CD14-positive monocyte (primary cell): Measurements from ENCODE around the gene SPTBN5. TPM values are rescaled to one million over a fixed set of nuclear protein-coding genes. Genes with fewer than 3 reads are reported as not detected.

Experiments
- DNase-seq, 3 donors: peaks; one replicate each; pipeline ENCODE4 v3.0.0-alpha.2; 2011 to 2022
- H2AFZ ChIP-seq: 2 replicates; pipeline ENCODE4 v1.6.0; 2012; ENCODE audit warnings: mild to moderate bottlenecking, low read depth, low read length, inconsistent platforms; ENCODE audit not compliant: insufficient read depth, poor library complexity, severe bottlenecking
- H3K27ac ChIP-seq, 2 donors: 1 replicate in 1 of 2; 2 replicates in 1 of 2; pipeline ENCODE4 v1.5.1; 2012 to 2013; ENCODE audit warnings: low read length in 2 of 2, control low read depth in 1 of 2, inconsistent platforms in 1 of 2, low read depth in 1 of 2, mild to moderate bottlenecking in 1 of 2
- H3K27me3 ChIP-seq, 2 donors: one replicate each; pipeline versions ENCODE4 v1.6.0 to v1.6.1; 2011 to 2013; ENCODE audit warnings: low read length in 2 of 2; ENCODE audit not compliant: control insufficient read depth in 2 of 2, insufficient read depth in 2 of 2
- H3K36me3 ChIP-seq, 2 donors: replicated peaks in 1 of 2; 1 replicate in 1 of 2; 2 replicates in 1 of 2; pipeline versions ENCODE4 v1.5.1 to v1.6.1; 2012 to 2013; ENCODE audit warnings: low read length in 2 of 2, control low read depth in 1 of 2, inconsistent platforms in 1 of 2, mild to moderate bottlenecking in 1 of 2; ENCODE audit not compliant: insufficient read depth in 2 of 2, control insufficient read depth in 1 of 2
- H3K4me1 ChIP-seq, 2 donors: 1 replicate in 1 of 2; 2 replicates in 1 of 2; pipeline versions ENCODE4 v1.5.1 to v1.6.1; 2012 to 2013; ENCODE audit warnings: low read length in 2 of 2, control low read depth in 1 of 2, inconsistent platforms in 1 of 2, mild to moderate bottlenecking in 1 of 2, moderate library complexity in 1 of 2; ENCODE audit not compliant: insufficient read depth in 2 of 2, control insufficient read depth in 1 of 2
- H3K4me2 ChIP-seq: replicated peaks from 2 replicates; pipeline ENCODE3; 2012; ENCODE audit warnings: low read length, moderate library complexity, mild to moderate bottlenecking; ENCODE audit not compliant: poor library complexity, severe bottlenecking; ENCODE audit errors: extremely low read depth
- H3K4me3 ChIP-seq, 3 experiments: fragments of 200-600 bp in 1 of 3; sonication (generic) in 1 of 3; replicated peaks in 1 of 3; 1 replicate in 2 of 3; 2 replicates in 1 of 3; pipeline ENCODE4 v1.5.1; 2011 to 2013; ENCODE audit warnings: low read length in 3 of 3, mild to moderate bottlenecking in 3 of 3, control low read depth in 2 of 3, low read depth in 2 of 3, inconsistent platforms in 1 of 3, moderate library complexity in 1 of 3
- H3K79me2 ChIP-seq: 2 replicates; pipeline ENCODE4 v1.6.0; 2012; ENCODE audit warnings: mild to moderate bottlenecking, control low read depth, inconsistent platforms, low read length, moderate library complexity; ENCODE audit not compliant: insufficient read depth
- H3K9ac ChIP-seq: 2 replicates; pipeline ENCODE4 v1.6.0; 2017; ENCODE audit warnings: low read length, mild to moderate bottlenecking; ENCODE audit not compliant: insufficient read depth, poor library complexity, severe bottlenecking
- H3K9me3 ChIP-seq, 2 donors: replicated peaks in 1 of 2; 1 replicate in 1 of 2; 2 replicates in 1 of 2; pipeline versions ENCODE4 v1.5.1 to v1.6.1; 2012 to 2013; ENCODE audit warnings: low read length in 2 of 2, control low read depth in 1 of 2; ENCODE audit not compliant: control insufficient read depth in 1 of 2, insufficient read depth in 1 of 2
- H4K20me1 ChIP-seq: 2 replicates; pipeline ENCODE4 v1.6.0; 2012; ENCODE audit warnings: mild to moderate bottlenecking, low read length, control low read depth, moderate library complexity; ENCODE audit not compliant: insufficient read depth
- H3K27ac Mint-ChIP-seq, 7 donors: one replicate each; pipeline ENCODE4 v1.8.0; 2020; ENCODE audit warnings: mild to moderate bottlenecking in 7 of 7, mixed read lengths in 7 of 7, moderate library complexity in 6 of 7, inconsistent platforms in 2 of 7
- H3K27me3 Mint-ChIP-seq, 3 donors: one replicate each; pipeline ENCODE4 v1.8.0; 2021 to 2022; ENCODE audit warnings: low read depth in 3 of 3, mild to moderate bottlenecking in 3 of 3, mixed read lengths in 3 of 3, moderate library complexity in 3 of 3, inconsistent platforms in 1 of 3
- H3K36me3 Mint-ChIP-seq, 2 donors: one replicate each; pipeline ENCODE4 v1.8.0; 2020; ENCODE audit warnings: mixed read lengths in 2 of 2, inconsistent platforms in 1 of 2, mild to moderate bottlenecking in 1 of 2
- H3K4me1 Mint-ChIP-seq: one replicate; pipeline ENCODE4 v1.8.0; 2020; ENCODE audit warnings: mild to moderate bottlenecking, mixed read lengths
- H3K4me3 Mint-ChIP-seq, 2 donors: one replicate each; pipeline ENCODE4 v1.8.0; 2020; ENCODE audit warnings: mild to moderate bottlenecking in 2 of 2, mixed read lengths in 2 of 2, moderate library complexity in 1 of 2
- H3K9me3 Mint-ChIP-seq, 7 donors: one replicate each; pipeline ENCODE4 v1.8.0; 2020 to 2022; ENCODE audit warnings: mixed read lengths in 7 of 7, mild to moderate bottlenecking in 6 of 7, moderate library complexity in 6 of 7, inconsistent platforms in 2 of 7
- WGBS: methylation state at CpG from one replicate; pipeline ENCODE4 v1.1.5; 2013; ENCODE audit warnings: missing lambda C conversion rate; ENCODE audit not compliant: insufficient coverage; 5-methylcytosine and 5-hydroxymethylcytosine counted together
- intact Hi-C, 2 donors: fragments of 100-400 bp; cut with micrococcal nuclease; formaldehyde crosslinking; loops; one replicate each; pipeline versions ENCODE4 v1.15.0 to v1.15.1; 2023
- polyA plus RNA-seq, 3 donors: library from polyadenylated mRNA; depleted of rRNA in 1 of 3; unstranded in 2 of 3; stranded (reverse) in 1 of 3; fragments of 300-500 nt in 2 of 3; fragments of >200 nt in 1 of 3; fragmentation: Illumina TruSeq in 2 of 3; gene quantifications; 1 replicate in 2 of 3; 2 replicates in 1 of 3; pipeline ENCODE4 v1.2.3, GENCODE V29; 2012 to 2021
- TF ChIP-seq, protein P1 (sequence below): fragments of 200-600 bp; IDR thresholded peaks from one replicate; pipeline ENCODE4 v1.8.0; 2022; ENCODE audit warnings: antibody characterized with exemption, mild to moderate bottlenecking

The SPTBN5 gene
- polyA plus RNA-seq, 3 donors, result 0.29 TPM; not detected in 2

DNA sequence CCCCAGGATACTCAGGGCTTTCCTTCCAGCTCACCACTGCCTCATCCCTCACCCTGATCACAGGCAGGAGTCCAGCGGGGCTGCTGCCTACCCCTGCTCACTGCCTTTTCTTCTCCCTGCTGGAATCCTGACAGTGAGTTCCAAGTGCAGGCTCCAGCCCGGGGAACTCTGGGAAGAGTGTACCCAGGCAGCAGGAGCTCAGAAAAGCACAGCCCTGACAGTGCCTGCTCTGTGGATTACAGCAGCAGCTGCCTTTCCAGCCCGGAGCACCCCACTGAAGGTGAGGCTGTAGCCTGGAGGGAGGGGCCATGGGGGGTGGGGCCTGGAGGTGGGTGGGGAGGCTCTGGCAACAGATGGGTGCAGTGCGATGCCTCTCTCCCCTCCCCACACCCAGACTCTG, 72.0 kb downstream of the SPTBN5 start:
- intact Hi-C loops, result loop anchor here in 1 of 2 donors (10.0 kb wide), 1 partner anchor 83 kb away; no protein-coding TSS in a partner anchor
- Histone ChIP-seq H3K4me2 (no peak overlapping the region), H3K9ac (no peak overlapping the region), H3K36me3 (peaks cover 57 to 91% of the 10 kb centered on the region in 2 donors), H3K79me2 (no peaks in the 10 kb centered on the region), H3K9me3 (no peaks in the 10 kb centered on the region), H4K20me1 (no peaks in the 10 kb centered on the region), H3K27me3 (peaks cover 0 to 3% of the 10 kb centered on the region in 2 donors), H3K27ac (no peak overlapping the region), H2AFZ (no peak overlapping the region), H3K4me1 (no peaks in the 10 kb centered on the region), H3K4me3 (no peak overlapping the region)
- H3K27ac Mint-ChIP-seq, result no peak overlapping the region
- 85% methylated on average over 2 of the region's 4 CpGs for WGBS
- peaks cover 2 to 8% (median 6%) of the 10 kb centered on the region in 3 donors for H3K27me3 Mint-ChIP-seq
- no peaks in the 10 kb centered on the region for H3K4me1 Mint-ChIP-seq
- TF ChIP-seq, protein P1, sequence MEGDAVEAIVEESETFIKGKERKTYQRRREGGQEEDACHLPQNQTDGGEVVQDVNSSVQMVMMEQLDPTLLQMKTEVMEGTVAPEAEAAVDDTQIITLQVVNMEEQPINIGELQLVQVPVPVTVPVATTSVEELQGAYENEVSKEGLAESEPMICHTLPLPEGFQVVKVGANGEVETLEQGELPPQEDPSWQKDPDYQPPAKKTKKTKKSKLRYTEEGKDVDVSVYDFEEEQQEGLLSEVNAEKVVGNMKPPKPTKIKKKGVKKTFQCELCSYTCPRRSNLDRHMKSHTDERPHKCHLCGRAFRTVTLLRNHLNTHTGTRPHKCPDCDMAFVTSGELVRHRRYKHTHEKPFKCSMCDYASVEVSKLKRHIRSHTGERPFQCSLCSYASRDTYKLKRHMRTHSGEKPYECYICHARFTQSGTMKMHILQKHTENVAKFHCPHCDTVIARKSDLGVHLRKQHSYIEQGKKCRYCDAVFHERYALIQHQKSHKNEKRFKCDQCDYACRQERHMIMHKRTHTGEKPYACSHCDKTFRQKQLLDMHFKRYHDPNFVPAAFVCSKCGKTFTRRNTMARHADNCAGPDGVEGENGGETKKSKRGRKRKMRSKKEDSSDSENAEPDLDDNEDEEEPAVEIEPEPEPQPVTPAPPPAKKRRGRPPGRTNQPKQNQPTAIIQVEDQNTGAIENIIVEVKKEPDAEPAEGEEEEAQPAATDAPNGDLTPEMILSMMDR, result no peak
- H3K9me3 Mint-ChIP-seq, result no peaks in the 10 kb centered on the region
- H3K4me3 Mint-ChIP-seq, result no peak overlapping the region
- DNase-seq, result no peak
- H3K36me3 Mint-ChIP-seq, result peaks cover 73 to 87% of the 10 kb centered on the region in 2 donors

DNA sequence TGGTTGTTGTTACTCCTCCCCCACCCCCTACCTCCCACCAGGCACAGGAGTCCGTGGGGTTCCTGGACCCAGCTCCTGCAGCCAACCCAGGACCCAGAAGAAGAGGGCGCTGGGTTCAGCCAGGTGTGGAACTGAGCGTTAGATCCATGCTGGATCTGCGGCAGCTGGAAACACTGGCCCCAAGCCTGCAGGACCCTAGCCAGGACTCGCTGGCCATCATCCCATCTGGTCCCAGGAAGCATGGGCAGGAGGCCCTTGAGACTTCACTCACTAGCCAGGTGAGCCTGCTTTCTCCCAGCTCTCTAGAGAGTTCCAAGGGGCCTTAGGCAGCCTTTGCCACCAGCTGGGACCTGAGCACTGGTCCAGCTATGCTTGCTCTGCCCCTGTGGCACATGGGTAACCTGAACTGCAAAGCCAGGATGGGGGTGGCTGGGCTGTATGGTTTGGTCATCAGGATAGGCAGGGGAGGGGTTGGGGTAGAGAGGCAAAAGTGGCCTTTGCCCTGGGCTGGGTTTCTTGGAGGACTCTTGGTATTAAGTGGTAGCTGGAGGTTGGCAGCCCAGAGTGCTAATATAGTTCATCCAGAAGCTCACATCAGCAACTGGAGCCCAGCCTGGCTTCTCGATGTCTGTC, 72.9 kb downstream of the SPTBN5 start:
- no peaks in the 10 kb centered on the region for H4K20me1 ChIP-seq
- no peak overlapping the region for H3K9ac ChIP-seq
- no peaks in the 10 kb centered on the region for H3K27me3 ChIP-seq
- H3K36me3 Mint-ChIP-seq, result peaks cover 77 to 94% of the 10 kb centered on the region in 2 donors
- H3K27ac ChIP-seq, result no peak overlapping the region
- no peaks in the 10 kb centered on the region for H3K9me3 ChIP-seq
- intact Hi-C loops, result loop anchor here in 1 of 2 donors (10.0 kb wide), 1 partner anchor 84 kb away; no protein-coding TSS in a partner anchor
- 98% methylated on average over 6 of the region's 6 CpGs for WGBS
- no peak overlapping the region for H3K4me3 Mint-ChIP-seq
- TF ChIP-seq, protein P1, result no peak
- no peak for DNase-seq
- H3K79me2 ChIP-seq, result no peaks in the 10 kb centered on the region
- no peaks in the 10 kb centered on the region for H3K4me1 ChIP-seq
- peaks cover 63 to 100% of the 10 kb centered on the region in 2 donors for H3K36me3 ChIP-seq
- no peaks in the 10 kb centered on the region for H3K9me3 Mint-ChIP-seq
- peaks cover 0 to 2% (median 2%) of the 10 kb centered on the region in 3 donors for H3K27me3 Mint-ChIP-seq
- no peaks in the 10 kb centered on the region for H3K4me1 Mint-ChIP-seq
- H3K4me2 ChIP-seq, result no peak overlapping the region
- no peak overlapping the region for H3K27ac Mint-ChIP-seq
- no peak overlapping the region for H2AFZ ChIP-seq
- H3K4me3 ChIP-seq, result no peak overlapping the region
